EH (cell line): ENCODE results near the gene COL28A1.

Source experiments
- DNase-seq: peaks from one replicate; pipeline ENCODE4 v3.0.0-alpha.2; 2015; ENCODE audit warnings: low read depth

Gene COL28A1

DNA sequence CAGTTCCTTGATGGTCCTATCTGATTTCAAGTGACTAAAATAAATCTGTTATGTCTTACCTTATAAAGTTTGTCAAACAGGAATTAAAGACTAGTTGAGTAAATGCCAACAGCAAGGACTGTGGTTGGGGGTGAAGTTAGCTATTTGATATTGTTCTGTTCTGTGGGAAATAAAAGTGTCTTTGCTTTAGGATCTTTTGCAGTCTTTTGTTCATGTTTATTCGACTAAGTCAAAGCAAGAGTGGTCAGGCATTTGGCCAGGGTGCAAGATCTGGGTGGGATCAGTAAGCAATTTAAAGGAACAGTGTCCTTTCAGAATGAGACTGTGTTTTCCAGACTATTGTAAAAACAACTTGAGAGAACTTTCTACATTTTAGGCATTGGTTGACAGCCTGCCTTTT, at the start of gene COL28A1:
Gene COL28A1 (minus strand): TSS at position 183 of the 400 bp plus-strand sequence. CDS start 2,998 bp downstream, outside the sequence.
- DNase-seq: no peak

DNA sequence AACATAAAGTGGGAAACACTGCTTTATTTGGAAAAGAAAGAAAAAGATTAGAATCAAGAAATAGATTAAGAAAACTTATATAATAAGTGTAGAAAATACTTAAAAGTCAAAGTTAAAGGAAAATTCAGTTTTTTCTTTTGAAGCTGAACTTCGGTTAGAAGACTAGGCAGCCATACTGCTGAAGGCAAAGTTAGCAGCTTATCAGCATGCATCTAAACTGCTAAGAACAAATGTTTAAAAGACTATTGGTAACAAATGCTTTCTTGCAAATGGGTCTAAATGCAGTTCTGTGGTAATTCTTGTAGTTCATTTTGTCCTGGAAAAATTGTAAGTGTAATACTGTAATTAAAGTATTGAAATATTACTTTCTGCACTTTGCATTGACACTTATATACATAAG, 49.0 kb upstream of the COL28A1 start:
- no peak for DNase-seq

- DNase-seq: no peak
Observed at GRCh38 chr7:7583731-7584130, 48.1 kb upstream of the COL28A1 start.

DNA sequence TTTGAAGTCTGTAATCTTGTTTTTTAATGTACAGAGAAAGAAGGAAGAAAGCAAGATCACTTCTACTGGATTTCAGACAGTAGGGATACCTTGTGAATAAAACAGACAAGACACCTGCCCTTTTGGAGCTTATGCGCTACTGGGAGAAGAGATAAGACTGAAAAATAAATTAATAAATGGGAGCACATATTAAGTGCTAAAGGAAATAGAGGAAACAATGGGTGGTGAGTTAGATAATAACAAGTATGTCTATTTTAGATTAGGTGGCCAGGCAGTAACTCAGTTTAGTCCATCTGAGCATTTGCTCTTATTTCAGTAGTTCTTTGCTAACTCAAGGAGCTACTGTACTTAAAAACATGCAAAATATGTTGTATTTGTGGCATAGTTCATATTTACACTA, 46.9 kb upstream of the COL28A1 start:
- no peak for DNase-seq

- DNase-seq: no peak
Observed at GRCh38 chr7:7581531-7582179, 46.0 kb upstream of the COL28A1 start.

DNA sequence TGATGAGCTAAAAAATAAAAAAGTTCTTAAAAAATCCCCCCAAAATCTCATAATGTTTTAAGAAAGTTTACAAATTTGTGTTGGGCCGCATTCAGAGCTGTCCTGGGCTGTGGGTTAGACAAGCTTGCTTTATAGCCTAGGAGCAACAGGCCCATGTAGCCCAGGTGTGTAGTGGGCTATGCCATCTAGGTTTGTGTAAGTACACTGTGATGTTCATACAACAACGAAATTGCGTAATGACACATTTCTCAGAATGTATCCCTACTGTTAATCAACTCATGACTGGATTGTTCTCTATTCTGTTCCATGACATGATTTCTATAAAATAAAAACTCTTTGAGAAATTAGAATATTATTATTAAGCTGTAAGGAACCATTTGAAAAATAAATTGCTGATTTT, 44.0 kb upstream of the COL28A1 start:
- DNase-seq: no peak

GRCh38 chr7:7577888-7578287, 42.2 kb upstream of the COL28A1 start:
- no peak for DNase-seq

DNA sequence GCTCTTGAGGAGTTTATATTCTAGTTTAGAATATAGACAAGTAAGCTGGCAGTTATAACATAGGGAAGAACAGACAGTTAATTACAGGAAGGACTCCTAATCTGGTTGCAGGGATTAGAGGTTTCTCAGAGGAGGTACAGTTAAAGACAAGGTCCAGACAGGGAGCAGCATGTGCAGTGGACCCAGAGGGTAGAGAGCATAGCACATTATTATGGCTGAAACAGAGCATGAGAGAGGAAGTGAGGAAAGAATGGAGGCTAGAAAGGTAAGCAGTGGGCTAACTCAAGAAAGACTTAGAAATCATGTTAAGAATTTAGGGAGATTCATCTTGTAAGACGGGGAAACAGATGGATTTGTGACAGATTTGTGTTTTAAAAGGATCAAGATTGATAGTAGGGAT, 40.7 kb upstream of the COL28A1 start:
- no peak for DNase-seq

- DNase-seq: no peak
Observed at GRCh38 chr7:7573701-7574100, 38.0 kb upstream of the COL28A1 start.

- no peak for DNase-seq
Observed at GRCh38 chr7:7570584-7570983, 34.9 kb upstream of the COL28A1 start.

- DNase-seq: no peak
Observed at GRCh38 chr7:7569615-7570014, 33.9 kb upstream of the COL28A1 start.

DNA sequence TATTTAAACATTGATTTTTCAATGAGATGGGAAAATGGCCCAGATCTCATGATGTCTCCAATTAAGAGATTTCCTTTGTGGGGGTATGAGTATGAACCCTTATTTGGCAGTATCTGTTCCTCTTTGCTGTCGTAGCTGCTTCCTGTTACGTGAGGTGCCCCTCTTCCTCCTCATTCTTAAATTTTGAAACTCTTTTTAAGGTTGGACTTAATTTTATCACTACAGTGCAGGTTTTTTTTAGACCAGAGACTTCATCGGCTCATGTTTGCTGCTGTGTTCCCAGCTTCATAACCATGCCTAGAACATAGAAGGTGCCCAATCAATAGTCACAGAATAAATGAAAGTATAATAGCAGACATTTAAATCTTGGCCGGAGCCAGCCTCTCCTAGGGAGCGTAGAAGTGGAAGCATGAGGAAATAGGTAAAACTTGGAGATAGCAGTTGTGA, 33.4 kb upstream of the COL28A1 start:
- DNase-seq: peak; percentile 25

DNA sequence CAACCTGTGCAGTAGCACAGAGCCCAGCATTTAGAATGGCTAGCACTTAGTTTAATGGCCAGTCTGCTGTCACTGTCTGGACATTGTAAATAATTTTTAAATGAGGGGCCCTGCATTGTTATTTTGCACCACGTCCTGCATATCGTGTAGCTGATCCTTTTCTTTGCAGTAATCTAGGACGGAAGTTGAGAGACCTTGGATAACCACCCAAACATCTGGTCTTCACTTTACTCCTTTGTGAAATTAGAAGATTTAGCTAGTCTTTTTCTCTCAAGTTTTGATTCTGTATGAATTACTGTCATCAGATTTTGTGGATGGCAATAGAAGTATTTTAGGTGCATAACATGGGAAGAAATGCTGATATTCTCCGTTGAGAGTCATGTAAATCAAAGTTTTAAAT, 32.9 kb upstream of the COL28A1 start:
- no peak for DNase-seq

GRCh38 chr7:7567898-7568531, 32.3 kb upstream of the COL28A1 start:
- DNase-seq: no peak

- DNase-seq: peak; percentile 80
Observed at GRCh38 chr7:7566651-7567611, 31.3 kb upstream of the COL28A1 start, which contains the start of gene MIOS. Gene MIOS (plus strand): TSS chr7:7566884. CDS start chr7:7572476, 5,592 bp downstream.

DNA sequence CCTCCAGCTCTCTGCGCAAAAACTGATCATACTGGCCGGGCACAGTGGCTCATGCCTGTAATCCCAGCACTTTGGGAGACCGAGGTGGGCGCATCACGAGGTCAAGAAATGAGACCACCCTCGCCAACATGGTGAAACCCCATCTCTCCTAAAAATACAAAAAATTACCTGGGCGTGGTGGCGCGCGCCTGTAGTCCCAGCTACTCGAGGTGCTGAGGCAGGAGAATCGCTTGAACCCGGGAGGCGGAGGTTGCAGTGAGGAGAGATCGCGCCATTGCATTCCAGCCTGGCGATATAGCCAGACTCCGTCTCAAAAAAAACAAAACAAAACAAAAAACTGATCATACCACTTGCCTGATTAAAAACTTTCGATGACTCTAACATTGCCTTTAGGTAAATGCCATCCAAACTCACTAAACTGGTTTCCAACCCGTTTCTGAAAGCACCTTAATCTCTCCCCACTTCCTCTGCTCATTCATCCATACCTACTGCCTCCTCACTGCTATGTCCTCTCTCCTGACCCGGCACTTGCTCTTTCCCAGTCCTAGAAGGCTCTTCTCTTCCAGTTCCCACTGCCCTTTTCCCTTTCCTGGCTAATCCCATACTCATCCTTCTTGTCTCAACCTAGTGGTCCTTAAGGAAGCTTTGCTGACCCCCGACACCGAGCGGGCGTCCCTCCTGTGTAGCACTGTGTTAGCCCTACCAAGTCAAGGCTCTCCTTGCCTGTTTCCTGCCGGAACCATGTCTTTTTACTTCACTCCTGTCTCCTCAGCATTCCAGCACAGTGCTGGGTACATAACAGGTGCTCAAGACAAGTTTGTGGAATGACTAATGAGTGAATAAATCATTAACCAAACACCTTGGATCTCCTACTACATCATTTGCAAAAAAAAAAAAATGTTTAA, 30.3 kb upstream of the COL28A1 start:
- no peak for DNase-seq

- no peak for DNase-seq
Observed at GRCh38 chr7:7565018-7565680, 29.5 kb upstream of the COL28A1 start.

- peak; percentile 96 for DNase-seq
Observed at GRCh38 chr7:7564323-7564780, 28.7 kb upstream of the COL28A1 start.

DNA sequence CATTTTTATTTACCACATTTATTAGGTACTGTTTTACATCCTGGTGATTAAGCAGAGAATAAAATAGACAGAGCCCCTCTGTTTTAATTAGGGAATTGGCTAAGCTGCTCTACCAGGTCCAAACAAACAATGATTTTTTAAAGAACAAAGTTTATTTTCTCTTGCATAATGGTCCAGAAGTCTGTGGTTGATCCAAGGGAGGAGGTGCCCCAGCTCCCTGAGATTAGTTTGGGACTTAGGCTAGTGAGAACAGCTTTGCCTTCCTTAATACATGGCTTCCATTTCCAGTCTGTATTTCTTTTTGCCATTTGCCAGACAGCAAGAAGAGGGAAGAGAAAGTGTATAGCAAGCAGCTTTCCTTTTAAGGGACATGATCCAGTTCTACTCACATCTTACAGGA, 28.1 kb upstream of the COL28A1 start:
- DNase-seq: no peak

DNA sequence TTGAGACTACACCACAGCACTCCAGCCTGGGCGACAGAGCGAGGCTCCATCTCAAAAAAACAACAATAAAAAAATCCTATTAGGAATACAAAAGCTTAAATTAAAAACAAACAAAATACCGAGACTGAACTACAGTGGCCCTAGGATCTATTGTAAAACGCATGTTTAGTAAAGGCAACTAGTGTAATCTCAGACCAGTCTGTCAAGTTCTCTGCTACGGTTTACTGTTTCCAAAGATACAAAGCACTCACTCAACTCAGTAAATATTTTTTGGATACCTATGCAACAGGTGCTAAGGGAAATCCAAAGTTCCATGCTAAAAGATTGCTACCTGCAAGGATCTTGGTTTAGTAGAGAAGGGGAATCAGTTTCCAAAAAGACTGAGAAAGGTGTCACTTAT, 27.6 kb upstream of the COL28A1 start:
- DNase-seq: no peak

DNA sequence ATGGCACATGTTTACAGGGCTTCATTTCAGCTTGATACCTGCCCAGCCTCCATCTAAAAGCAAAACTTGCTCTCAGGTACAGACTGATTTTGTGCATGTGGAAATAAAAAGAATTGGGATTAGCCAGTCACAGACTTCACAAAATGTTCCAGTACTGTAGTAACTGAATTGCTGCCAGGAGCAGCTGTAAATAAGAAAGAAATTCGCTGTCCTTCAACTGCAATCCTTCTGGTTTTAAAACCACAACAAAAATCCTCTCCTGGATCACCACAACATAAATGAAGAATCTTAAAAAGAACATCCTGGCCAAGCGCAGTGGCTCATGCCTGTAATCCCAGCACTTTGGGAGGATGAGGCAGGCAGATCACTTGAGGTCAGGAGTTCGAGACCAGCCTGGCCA, 27.1 kb upstream of the COL28A1 start:
- DNase-seq: peak; percentile 65
